WTC11 (cell line): ENCODE data around the gene SGO2. TPM values are rescaled to one million over a fixed set of nuclear protein-coding genes. Genes with fewer than 3 reads are reported as not detected.

ENCODE experiments used
- ATAC-seq: fragments of 200-7000 bp; cut with Tn5 transposase; 2 replicates; pipeline ENCODE4 v1.10.0; 2021; ENCODE audit warnings: mild to moderate bottlenecking, moderate library complexity
- CTCF ChIA-PET: fragments of 300-600 bp; sonication (Branson Sonifier 250); formaldehyde crosslinking; loops from one replicate; lab custom pipeline; 2021; ENCODE audit warnings: antibody characterized with exemption; lab: Charles Lee
- POLR2A ChIA-PET: fragments of 350-600 bp; sonication (Branson Sonifier 250); formaldehyde crosslinking; loops from one replicate; lab custom pipeline; 2021; ENCODE audit warnings: antibody characterized with exemption; lab: Charles Lee
- DNase-seq: peaks from one replicate; pipeline ENCODE4 v3.0.0; 2021; ENCODE audit warnings: low spot score
- H3K27ac Mint-ChIP-seq: 2 replicates; pipeline ENCODE4 v1.8.0; 2021; ENCODE audit warnings: mixed read lengths
- H3K27me3 Mint-ChIP-seq: 2 replicates; pipeline ENCODE4 v1.8.0; 2021; ENCODE audit warnings: low read depth, mild to moderate bottlenecking, moderate library complexity, mixed read lengths
- H3K36me3 Mint-ChIP-seq: 2 replicates; pipeline ENCODE4 v1.8.0; 2021; ENCODE audit warnings: mixed read lengths
- H3K4me1 Mint-ChIP-seq: 2 replicates; pipeline ENCODE4 v1.8.0; 2022; ENCODE audit warnings: mixed read lengths
- H3K4me3 Mint-ChIP-seq: 2 replicates; pipeline ENCODE4 v1.8.0; 2021; ENCODE audit warnings: mild to moderate bottlenecking, moderate library complexity, mixed read lengths
- H3K9me3 Mint-ChIP-seq: 2 replicates; pipeline ENCODE4 v1.8.0; 2021; ENCODE audit warnings: mixed read lengths
- FOXP1 ChIP-seq: sonication (generic); formaldehyde crosslinking; IDR thresholded peaks from 2 replicates; pipeline ENCODE4 v1.8.0; 2022; ENCODE audit warnings: missing genetic modification reagents, mild to moderate bottlenecking, moderate library complexity, borderline replicate concordance
- NFYB ChIP-seq: sonication (generic); formaldehyde crosslinking; conservative IDR thresholded peaks from 2 replicates; pipeline ENCODE4 v1.8.0; 2022; ENCODE audit warnings: low read depth, missing genetic modification reagents
- SP1 ChIP-seq: sonication (generic); formaldehyde crosslinking; conservative IDR thresholded peaks from 2 replicates; pipeline ENCODE4 v1.8.1; 2022; ENCODE audit warnings: missing genetic modification reagents
- TEAD1 ChIP-seq: sonication (generic); formaldehyde crosslinking; IDR thresholded peaks from 2 replicates; pipeline ENCODE4 v1.8.0; 2022; ENCODE audit warnings: mild to moderate bottlenecking, missing genetic modification reagents
- total RNA-seq: library from RNA; stranded (reverse); gene quantifications from 3 replicates; pipeline ENCODE4 v1.2.3, GENCODE V29; 2021
- TF ChIP-seq, protein P1 (sequence below): fragments of 250-450 bp; sonication (Bioruptor Pico); IDR thresholded peaks from 2 replicates; pipeline ENCODE4 v2.1.2; 2022; ENCODE audit warnings: mild to moderate bottlenecking, moderate library complexity
- TF ChIP-seq, protein P2 (sequence below): fragments of 250-450 bp; sonication (Bioruptor Pico); IDR thresholded peaks from 2 replicates; pipeline ENCODE4 v1.9.0; 2021; ENCODE audit warnings: mild to moderate bottlenecking
- TF ChIP-seq, protein P3 (sequence below): sonication (generic); formaldehyde crosslinking; IDR thresholded peaks from 2 replicates; pipeline ENCODE4 v1.8.1; 2022; ENCODE audit warnings: mild to moderate bottlenecking, moderate library complexity, missing genetic modification reagents
- TF ChIP-seq, protein P4 (sequence below): sonication (generic); formaldehyde crosslinking; IDR thresholded peaks from 2 replicates; pipeline ENCODE4 v1.8.0; 2022; ENCODE audit warnings: mild to moderate bottlenecking, missing genetic modification reagents
- TF ChIP-seq, protein P5 (sequence below): sonication (generic); formaldehyde crosslinking; IDR thresholded peaks from 2 replicates; pipeline ENCODE4 v1.8.1; 2023; ENCODE audit warnings: mild to moderate bottlenecking, missing genetic modification reagents, moderate library complexity
- TF ChIP-seq, protein P6 (sequence below): sonication (generic); formaldehyde crosslinking; IDR thresholded peaks from 2 replicates; pipeline ENCODE4 v1.8.1; 2023; ENCODE audit warnings: mild to moderate bottlenecking, missing genetic modification reagents, borderline replicate concordance
- TF ChIP-seq, protein P7 (sequence below): sonication (generic); formaldehyde crosslinking; IDR thresholded peaks from 2 replicates; pipeline ENCODE4 v1.8.1; 2023; ENCODE audit warnings: mild to moderate bottlenecking, missing genetic modification reagents

The SGO2 gene
- total RNA-seq, 1 experiment from 2014 or later, result 34.1 TPM

DNA sequence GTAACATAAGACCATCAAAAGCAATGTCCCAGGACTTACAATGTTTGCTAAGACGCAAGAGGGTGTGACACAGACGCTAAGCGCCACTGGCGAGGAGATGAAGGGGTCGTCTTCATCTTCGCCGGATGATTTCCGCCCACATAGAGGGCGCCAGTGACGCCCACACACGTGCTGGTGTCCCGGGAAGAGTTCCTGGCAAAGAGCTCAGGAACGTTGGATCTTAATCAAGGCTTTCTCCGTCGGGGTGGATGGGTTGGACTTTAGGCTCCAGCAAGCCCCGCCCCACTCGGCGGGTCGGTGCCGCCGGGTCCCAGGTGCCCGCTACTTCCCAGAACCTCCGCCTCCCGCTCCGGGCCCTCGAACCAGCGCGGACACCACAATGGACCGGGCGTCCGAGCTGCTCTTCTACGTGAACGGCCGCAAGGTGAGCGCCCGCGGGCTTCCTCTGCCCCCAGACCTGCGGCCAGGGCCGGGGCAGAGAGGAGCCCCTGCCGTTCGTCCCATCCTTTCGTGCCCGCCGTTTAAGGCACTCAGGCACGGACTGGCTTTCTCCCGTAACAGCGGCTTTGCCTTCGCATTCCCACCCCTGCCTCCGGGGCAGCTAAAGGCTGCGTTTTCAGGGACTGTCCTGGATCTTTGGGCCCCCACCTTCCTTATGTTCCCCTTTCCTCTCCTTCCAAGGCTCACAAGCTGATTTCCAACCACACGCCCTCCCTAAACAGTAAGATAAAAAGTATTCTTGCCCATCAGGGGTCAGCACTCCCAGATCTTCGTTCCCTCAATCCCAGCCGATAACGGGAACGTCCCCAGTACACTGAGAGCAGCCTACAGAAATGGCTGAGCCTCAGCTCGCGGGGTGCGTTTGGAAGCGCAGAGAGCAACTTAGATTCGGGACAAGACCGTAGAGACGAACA lies 60.0 kb downstream of the SGO2 start, which contains the start of gene AOX1 (continued):
- TF ChIP-seq, protein P1, sequence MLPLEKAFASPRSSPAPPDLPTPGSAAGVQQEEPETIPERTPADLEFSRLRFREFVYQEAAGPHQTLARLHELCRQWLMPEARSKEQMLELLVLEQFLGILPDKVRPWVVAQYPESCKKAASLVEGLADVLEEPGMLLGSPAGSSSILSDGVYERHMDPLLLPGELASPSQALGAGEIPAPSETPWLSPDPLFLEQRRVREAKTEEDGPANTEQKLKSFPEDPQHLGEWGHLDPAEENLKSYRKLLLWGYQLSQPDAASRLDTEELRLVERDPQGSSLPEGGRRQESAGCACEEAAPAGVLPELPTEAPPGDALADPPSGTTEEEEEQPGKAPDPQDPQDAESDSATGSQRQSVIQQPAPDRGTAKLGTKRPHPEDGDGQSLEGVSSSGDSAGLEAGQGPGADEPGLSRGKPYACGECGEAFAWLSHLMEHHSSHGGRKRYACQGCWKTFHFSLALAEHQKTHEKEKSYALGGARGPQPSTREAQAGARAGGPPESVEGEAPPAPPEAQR (CRISPR knock-in tag), result no peak
- TF ChIP-seq, protein P2, sequence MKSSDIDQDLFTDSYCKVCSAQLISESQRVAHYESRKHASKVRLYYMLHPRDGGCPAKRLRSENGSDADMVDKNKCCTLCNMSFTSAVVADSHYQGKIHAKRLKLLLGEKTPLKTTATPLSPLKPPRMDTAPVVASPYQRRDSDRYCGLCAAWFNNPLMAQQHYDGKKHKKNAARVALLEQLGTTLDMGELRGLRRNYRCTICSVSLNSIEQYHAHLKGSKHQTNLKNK (CRISPR knock-in tag), result no peak
- TF ChIP-seq FOXP1 (CRISPR knock-in tag) (peak; percentile 49; the same call in 1 of the 2 replicates), NFYB (CRISPR knock-in tag) (0 out of 2 replicates have a peak, but pooled peaks have one; percentile 10), TEAD1 (CRISPR knock-in tag) (0 out of 2 replicates have a peak, but pooled peaks have one; percentile 55), SP1 (peak; percentile 56; the same call in 1 of the 2 replicates)
- TF ChIP-seq, protein P3, sequence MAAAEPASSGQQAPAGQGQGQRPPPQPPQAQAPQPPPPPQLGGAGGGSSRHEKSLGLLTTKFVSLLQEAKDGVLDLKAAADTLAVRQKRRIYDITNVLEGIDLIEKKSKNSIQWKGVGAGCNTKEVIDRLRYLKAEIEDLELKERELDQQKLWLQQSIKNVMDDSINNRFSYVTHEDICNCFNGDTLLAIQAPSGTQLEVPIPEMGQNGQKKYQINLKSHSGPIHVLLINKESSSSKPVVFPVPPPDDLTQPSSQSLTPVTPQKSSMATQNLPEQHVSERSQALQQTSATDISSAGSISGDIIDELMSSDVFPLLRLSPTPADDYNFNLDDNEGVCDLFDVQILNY (CRISPR knock-in tag), result peak; percentile 11; the same call in 1 of the 2 replicates
- TF ChIP-seq, protein P4, sequence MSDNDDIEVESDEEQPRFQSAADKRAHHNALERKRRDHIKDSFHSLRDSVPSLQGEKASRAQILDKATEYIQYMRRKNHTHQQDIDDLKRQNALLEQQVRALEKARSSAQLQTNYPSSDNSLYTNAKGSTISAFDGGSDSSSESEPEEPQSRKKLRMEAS (CRISPR knock-in tag), result peak; percentile 95
- TF ChIP-seq, protein P5, sequence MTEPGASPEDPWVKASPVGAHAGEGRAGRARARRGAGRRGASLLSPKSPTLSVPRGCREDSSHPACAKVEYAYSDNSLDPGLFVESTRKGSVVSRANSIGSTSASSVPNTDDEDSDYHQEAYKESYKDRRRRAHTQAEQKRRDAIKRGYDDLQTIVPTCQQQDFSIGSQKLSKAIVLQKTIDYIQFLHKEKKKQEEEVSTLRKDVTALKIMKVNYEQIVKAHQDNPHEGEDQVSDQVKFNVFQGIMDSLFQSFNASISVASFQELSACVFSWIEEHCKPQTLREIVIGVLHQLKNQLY (CRISPR knock-in tag), result no peak
- TF ChIP-seq, all 79 proteins: peak for 15

DNA sequence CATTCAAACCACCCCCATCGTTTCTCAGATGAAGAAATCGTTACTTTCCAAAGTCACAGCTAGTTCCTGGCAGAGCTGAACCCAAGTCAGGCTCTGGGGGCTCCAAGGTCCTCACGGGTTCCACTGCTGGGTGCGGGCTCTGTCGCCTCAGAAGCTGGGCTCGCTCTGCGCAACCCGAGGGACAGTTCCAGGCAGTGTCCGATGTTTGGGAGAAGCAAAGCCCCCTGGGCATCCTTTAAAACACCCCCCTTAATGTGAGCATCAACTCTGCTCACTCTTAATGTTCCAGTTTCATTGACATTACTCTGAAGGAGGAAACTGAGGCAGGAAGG lies 60.6 kb downstream of the SGO2 start:
- ATAC-seq, result peak; percentile 27

More for the DNA sequence above, 60.6 kb downstream of the SGO2 start:
- peaks cover 24% of the 10 kb centered on the region for H3K27me3 Mint-ChIP-seq
- ChIA-PET CTCF (interaction anchor here (0.6 to 3.1 kb wide), 19 partner anchors 10 to 601 kb away, joined by 3 to 38 read pairs (median 4); partner anchors contain the start of gene KCTD18), POLR2A (interaction anchor here (0.7 kb wide), 1 partner anchor 63 kb away, joined by 3 read pairs; no protein-coding TSS in a partner anchor)
- H3K9me3 Mint-ChIP-seq, result no peaks in the 10 kb centered on the region
- TF ChIP-seq, protein P6, sequence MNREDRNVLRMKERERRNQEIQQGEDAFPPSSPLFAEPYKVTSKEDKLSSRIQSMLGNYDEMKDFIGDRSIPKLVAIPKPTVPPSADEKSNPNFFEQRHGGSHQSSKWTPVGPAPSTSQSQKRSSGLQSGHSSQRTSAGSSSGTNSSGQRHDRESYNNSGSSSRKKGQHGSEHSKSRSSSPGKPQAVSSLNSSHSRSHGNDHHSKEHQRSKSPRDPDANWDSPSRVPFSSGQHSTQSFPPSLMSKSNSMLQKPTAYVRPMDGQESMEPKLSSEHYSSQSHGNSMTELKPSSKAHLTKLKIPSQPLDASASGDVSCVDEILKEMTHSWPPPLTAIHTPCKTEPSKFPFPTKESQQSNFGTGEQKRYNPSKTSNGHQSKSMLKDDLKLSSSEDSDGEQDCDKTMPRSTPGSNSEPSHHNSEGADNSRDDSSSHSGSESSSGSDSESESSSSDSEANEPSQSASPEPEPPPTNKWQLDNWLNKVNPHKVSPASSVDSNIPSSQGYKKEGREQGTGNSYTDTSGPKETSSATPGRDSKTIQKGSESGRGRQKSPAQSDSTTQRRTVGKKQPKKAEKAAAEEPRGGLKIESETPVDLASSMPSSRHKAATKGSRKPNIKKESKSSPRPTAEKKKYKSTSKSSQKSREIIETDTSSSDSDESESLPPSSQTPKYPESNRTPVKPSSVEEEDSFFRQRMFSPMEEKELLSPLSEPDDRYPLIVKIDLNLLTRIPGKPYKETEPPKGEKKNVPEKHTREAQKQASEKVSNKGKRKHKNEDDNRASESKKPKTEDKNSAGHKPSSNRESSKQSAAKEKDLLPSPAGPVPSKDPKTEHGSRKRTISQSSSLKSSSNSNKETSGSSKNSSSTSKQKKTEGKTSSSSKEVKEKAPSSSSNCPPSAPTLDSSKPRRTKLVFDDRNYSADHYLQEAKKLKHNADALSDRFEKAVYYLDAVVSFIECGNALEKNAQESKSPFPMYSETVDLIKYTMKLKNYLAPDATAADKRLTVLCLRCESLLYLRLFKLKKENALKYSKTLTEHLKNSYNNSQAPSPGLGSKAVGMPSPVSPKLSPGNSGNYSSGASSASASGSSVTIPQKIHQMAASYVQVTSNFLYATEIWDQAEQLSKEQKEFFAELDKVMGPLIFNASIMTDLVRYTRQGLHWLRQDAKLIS (CRISPR knock-in tag), result 0 out of 2 replicates have a peak, but pooled peaks have one; percentile 8
- TF ChIP-seq, protein P7, sequence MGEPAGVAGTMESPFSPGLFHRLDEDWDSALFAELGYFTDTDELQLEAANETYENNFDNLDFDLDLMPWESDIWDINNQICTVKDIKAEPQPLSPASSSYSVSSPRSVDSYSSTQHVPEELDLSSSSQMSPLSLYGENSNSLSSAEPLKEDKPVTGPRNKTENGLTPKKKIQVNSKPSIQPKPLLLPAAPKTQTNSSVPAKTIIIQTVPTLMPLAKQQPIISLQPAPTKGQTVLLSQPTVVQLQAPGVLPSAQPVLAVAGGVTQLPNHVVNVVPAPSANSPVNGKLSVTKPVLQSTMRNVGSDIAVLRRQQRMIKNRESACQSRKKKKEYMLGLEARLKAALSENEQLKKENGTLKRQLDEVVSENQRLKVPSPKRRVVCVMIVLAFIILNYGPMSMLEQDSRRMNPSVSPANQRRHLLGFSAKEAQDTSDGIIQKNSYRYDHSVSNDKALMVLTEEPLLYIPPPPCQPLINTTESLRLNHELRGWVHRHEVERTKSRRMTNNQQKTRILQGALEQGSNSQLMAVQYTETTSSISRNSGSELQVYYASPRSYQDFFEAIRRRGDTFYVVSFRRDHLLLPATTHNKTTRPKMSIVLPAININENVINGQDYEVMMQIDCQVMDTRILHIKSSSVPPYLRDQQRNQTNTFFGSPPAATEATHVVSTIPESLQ, result no peak
- H3K27ac Mint-ChIP-seq, result no peak overlapping the region
- H3K36me3 Mint-ChIP-seq, result no peaks in the 10 kb centered on the region
- H3K4me3 Mint-ChIP-seq, result peak overlapping the region; percentile 83
- no peak for DNase-seq
- H3K4me1 Mint-ChIP-seq, result peaks cover 10% of the 10 kb centered on the region
